ENCODE measurements around the gene CHRND. TPM values are rescaled to one million over a fixed set of nuclear protein-coding genes. Genes with fewer than 3 reads are reported as not detected.

Gene CHRND
- total RNA-seq, 1 donor from 2014 or later = not detected

DNA sequence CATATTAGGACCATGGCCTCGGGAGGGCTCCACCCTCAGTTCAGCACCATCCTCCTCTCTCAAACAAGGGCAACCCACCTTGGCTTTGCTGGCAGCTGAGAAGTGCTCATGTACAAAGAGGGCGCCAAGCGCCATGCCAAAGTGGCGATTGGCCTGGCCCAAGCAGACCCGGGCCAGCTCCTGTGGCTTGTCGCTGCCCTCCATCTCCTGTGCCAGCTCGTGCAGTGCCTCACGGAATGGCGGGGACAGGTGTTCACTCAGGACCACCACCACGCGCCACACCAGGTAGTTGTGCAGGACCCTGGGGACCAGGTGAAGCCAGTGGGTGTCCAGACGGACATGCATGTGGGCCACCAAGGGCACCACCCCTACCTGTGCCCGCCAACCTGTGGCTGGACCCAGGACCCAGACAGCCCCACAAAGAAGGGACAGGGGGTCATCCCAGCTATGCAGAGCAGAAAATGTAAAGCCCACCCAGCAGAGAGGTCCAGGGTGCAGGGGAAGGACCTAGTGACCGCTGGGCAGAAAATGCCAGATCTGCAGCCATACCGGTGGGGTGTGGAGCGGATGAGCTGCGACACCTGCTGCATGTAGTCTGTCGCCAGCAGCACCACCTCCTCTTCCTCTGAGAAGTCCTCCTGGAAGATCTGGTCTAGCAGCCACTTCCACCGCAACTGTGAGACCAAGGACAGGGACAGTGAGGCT lies 41.9 kb upstream of the CHRND start:
- H3K36me3 ChIP-seq (ENCODE audit: control insufficient read depth, insufficient read depth, low read length) = no peaks in the 10 kb centered on the region
- H3K4me3 ChIP-seq (ENCODE audit: low read depth, low read length) = no peak overlapping the region
- H3K27me3 ChIP-seq (ENCODE audit: control insufficient read depth, insufficient read depth, low read length) = peaks cover 34% of the 10 kb centered on the region
- FAIRE-seq (no peak), DNase-seq (ENCODE audit: low read depth) (no peak)
- TF ChIP-seq, protein P1, sequence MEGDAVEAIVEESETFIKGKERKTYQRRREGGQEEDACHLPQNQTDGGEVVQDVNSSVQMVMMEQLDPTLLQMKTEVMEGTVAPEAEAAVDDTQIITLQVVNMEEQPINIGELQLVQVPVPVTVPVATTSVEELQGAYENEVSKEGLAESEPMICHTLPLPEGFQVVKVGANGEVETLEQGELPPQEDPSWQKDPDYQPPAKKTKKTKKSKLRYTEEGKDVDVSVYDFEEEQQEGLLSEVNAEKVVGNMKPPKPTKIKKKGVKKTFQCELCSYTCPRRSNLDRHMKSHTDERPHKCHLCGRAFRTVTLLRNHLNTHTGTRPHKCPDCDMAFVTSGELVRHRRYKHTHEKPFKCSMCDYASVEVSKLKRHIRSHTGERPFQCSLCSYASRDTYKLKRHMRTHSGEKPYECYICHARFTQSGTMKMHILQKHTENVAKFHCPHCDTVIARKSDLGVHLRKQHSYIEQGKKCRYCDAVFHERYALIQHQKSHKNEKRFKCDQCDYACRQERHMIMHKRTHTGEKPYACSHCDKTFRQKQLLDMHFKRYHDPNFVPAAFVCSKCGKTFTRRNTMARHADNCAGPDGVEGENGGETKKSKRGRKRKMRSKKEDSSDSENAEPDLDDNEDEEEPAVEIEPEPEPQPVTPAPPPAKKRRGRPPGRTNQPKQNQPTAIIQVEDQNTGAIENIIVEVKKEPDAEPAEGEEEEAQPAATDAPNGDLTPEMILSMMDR (IDR thresholded peaks at IDR 0.05; ENCODE audit: insufficient read depth, low read length, severe bottlenecking) = no peak

DNA sequence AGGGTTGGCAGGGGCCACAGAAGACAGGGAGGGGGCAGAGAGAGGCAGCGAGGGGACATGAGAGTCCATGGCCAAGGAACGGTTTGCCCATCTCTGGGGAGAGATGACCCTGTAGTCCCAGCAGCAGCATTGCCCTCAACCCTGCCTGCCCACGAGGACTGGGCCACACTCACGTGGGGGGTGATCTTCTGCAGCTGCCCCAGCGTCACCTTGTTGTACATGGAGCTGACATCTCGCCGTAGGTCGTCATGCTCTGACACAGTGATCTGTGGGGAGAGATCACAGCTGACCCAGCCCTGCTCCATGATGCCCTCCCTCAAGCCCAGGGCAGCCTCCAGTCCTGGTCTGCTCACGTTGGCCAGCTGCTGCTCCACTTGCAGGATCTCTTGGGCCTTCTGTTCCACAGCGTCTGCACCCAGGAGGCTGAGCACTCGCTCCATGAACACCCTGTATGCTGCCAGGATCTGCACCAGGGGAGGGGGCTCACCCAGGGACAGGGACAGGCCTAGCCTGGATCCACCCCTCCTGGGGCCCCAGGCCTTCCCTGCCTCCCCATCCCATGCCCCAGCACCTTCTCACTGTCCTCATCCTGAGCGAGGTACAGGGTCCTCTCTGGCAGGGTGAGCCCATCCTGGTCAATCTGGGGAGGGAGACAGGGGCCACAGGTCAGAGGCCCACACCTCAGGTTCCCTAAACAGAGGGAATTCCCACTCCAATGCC lies 41.2 kb upstream of the CHRND start:
- peaks cover 34% of the 10 kb centered on the region for H3K27me3 ChIP-seq (ENCODE audit: control insufficient read depth, insufficient read depth, low read length)
- no peaks in the 10 kb centered on the region for H3K36me3 ChIP-seq (ENCODE audit: control insufficient read depth, insufficient read depth, low read length)
- no peak for DNase-seq (ENCODE audit: low read depth)
- FAIRE-seq = peak; percentile 40
- H3K4me3 ChIP-seq (ENCODE audit: low read depth, low read length) = no peak overlapping the region
- TF ChIP-seq, protein P1 (IDR thresholded peaks at IDR 0.05; ENCODE audit: insufficient read depth, low read length, severe bottlenecking) = no peak

DNA sequence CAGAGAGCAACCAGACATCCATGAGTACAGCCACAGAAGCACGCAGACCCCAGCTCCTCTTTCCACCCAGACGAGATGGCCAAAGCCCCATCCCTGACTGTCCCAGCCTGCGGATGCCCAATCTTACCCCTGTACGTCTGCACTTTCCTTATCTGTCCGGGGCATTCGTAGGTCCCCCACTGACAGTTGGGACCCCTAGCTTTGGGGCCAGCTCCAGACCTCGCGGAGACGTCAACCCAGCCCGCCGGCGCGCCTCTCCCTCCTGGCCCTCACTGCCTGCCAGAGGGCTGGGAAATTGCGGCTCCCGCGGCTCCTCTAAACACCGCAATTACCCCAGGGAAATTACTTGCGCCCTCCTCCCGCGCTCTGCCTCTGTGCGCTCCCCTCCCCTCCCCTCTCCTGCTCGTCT lies 40.6 kb upstream of the CHRND start:
- no peak for DNase-seq (ENCODE audit: low read depth)
- Histone ChIP-seq H3K27me3 (ENCODE audit: control insufficient read depth, insufficient read depth, low read length) (peaks cover 34% of the 10 kb centered on the region), H3K4me3 (ENCODE audit: low read depth, low read length) (no peak overlapping the region), H3K36me3 (ENCODE audit: control insufficient read depth, insufficient read depth, low read length) (no peaks in the 10 kb centered on the region)
- FAIRE-seq = no peak
- TF ChIP-seq, protein P1 (IDR thresholded peaks at IDR 0.05; ENCODE audit: insufficient read depth, low read length, severe bottlenecking) = no peak

DNA sequence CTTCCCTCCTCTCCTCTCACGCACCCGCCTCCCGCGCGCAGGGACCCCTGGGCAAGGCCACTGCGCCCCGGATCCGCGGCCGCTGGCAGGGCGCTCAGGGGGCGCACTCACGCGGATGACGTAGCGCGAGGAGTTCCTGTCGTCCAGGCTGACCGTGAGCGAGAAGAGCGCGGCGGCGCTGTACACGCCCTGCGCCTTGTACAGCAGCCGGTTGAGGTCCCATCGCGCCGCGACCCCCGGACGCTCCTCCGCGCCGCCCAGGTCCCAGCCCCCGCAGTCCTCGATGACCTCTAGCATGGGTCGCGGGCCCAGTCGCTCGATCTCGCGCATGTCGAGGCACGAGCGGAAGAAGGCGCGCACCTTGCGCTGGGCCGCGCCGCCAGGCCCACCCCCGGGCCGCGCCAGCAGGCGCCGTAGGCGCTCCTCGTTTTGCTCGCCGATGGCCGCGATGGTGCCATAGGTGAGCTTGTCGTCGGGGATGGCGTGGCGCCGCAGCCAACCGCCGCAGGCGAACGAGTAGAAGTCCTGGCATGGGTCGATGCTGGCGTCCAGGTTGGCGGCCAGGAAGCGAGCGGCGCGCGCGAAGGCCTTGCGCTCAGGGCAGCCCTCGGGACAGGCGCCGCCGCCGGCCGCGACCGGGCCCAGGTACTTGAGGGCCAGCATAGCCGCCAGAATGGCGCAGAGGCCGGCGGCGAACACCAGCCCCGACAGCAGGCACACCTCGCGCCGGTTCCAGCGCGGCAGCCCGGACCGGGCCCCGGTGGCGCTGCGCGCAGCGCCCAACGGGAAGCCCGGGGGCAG lies 40.0 kb upstream of the CHRND start:
- no peak for FAIRE-seq
- Histone ChIP-seq H3K4me3 (ENCODE audit: low read depth, low read length) (no peak overlapping the region), H3K36me3 (ENCODE audit: control insufficient read depth, insufficient read depth, low read length) (no peaks in the 10 kb centered on the region), H3K27me3 (ENCODE audit: control insufficient read depth, insufficient read depth, low read length) (peaks cover 34% of the 10 kb centered on the region)
- no peak for DNase-seq (ENCODE audit: low read depth)
- TF ChIP-seq, protein P1 (IDR thresholded peaks at IDR 0.05; ENCODE audit: insufficient read depth, low read length, severe bottlenecking) = no peak

DNA sequence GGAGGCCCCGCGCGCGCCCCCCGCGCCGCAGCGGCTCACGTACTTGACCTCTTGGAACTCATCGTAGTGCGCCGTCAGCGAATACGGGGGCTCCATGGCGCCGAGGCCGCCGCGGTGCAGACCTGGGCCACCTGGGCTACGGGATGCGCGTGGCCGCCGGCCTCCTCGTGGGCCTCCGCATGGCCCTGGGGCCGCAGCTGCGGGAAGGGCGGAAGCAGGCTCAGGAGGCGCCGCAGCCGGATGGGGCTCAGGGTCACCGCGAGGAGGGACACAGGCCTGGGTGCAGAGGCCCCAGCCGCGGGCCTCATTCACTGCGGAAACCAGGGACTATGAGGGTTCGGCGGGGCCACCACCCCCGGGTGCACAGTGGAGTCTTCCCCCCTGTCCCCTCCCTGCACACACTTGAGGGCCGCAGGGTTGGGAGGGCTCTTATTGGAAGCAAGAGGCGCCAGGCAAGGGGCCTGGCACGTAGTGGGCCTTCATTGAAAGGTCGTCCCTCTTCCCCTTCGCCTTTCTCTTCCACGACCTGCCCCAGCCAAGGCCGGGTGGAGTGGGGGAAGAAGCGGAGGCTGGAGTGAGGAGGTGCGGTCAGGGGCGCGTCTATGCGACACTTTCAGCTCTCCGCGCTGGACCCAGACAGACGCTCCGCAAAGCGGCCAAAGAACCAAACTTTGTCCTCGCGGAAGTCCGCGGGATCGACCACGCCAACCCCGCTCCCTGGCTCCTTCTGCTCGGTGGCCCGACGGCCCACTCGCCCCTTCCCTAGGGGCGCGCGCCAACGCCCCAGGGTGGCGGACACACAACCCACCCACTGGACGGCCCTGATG lies 39.2 kb upstream of the CHRND start:
- Histone ChIP-seq H3K4me3 (ENCODE audit: low read depth, low read length) (no peak overlapping the region), H3K36me3 (ENCODE audit: control insufficient read depth, insufficient read depth, low read length) (no peaks in the 10 kb centered on the region), H3K27me3 (ENCODE audit: control insufficient read depth, insufficient read depth, low read length) (peaks cover 34% of the 10 kb centered on the region)
- TF ChIP-seq, protein P1 (IDR thresholded peaks at IDR 0.05; ENCODE audit: insufficient read depth, low read length, severe bottlenecking) = no peak
- DNase-seq (ENCODE audit: low read depth) (no peak), FAIRE-seq (no peak)

Measured in bronchial epithelial cell (primary cell).